H9 (cell line): ENCODE measurements around the gene TOP1. TPM values are rescaled to one million over a fixed set of nuclear protein-coding genes. Genes with fewer than 3 reads are reported as not detected.

ENCODE experiments used
- DNase-seq: peaks from one replicate; pipeline ENCODE4 v3.0.0-alpha.2; 2017
- H2AFZ ChIP-seq: one replicate; pipeline ENCODE4 v1.6.1; 2013; ENCODE audit warnings: mild to moderate bottlenecking, low read length, control low read depth, moderate library complexity
- H2AK5ac ChIP-seq: 2 replicates; pipeline ENCODE4 v1.6.1; 2013; ENCODE audit warnings: low read length, control low read depth, mixed read lengths; ENCODE audit not compliant: insufficient read length
- H2BK120ac ChIP-seq: one replicate; pipeline ENCODE4 v1.6.1; 2013; ENCODE audit warnings: low read depth, mild to moderate bottlenecking, low read length, control low read depth, inconsistent platforms; ENCODE audit not compliant: poor library complexity, severe bottlenecking
- H2BK12ac ChIP-seq: 2 replicates; pipeline ENCODE4 v1.6.1; 2013; ENCODE audit warnings: low read length, control low read depth, mixed read lengths, low read depth; ENCODE audit not compliant: insufficient read length
- H2BK15ac ChIP-seq: 2 replicates; pipeline ENCODE4 v1.6.1; 2013; ENCODE audit warnings: low read depth, low read length, control low read depth
- H2BK20ac ChIP-seq: one replicate; pipeline ENCODE4 v1.6.1; 2013; ENCODE audit warnings: low read depth, mild to moderate bottlenecking, low read length, control low read depth, inconsistent platforms; ENCODE audit not compliant: poor library complexity, severe bottlenecking
- H2BK5ac ChIP-seq: 2 replicates; pipeline ENCODE4 v1.6.1; 2013; ENCODE audit warnings: low read length, control low read depth, mixed read lengths; ENCODE audit not compliant: insufficient read length
- H3K14ac ChIP-seq: 2 replicates; pipeline ENCODE4 v1.6.1; 2013; ENCODE audit warnings: low read length, control low read depth; ENCODE audit not compliant: insufficient read depth
- H3K18ac ChIP-seq: 2 replicates; pipeline ENCODE4 v1.6.1; 2013; ENCODE audit warnings: low read depth, mild to moderate bottlenecking, mixed read lengths, low read length, control low read depth; ENCODE audit not compliant: insufficient read length
- H3K23ac ChIP-seq: 2 replicates; pipeline ENCODE4 v1.6.1; 2013; ENCODE audit warnings: low read length, control low read depth, mixed read lengths, low read depth; ENCODE audit not compliant: insufficient read length
- H3K23me2 ChIP-seq: 2 replicates; pipeline ENCODE4 v1.6.1; 2013; ENCODE audit warnings: low read depth, mild to moderate bottlenecking, mixed read lengths, low read length, control low read depth; ENCODE audit not compliant: insufficient read length, poor library complexity, severe bottlenecking
- H3K27ac ChIP-seq: 2 replicates; pipeline ENCODE4 v1.5.1; 2013; ENCODE audit warnings: low read length, control low read depth, mixed read lengths, low read depth; ENCODE audit not compliant: insufficient read length
- H3K27me3 ChIP-seq: 2 replicates; pipeline ENCODE4 v1.6.1; 2013; ENCODE audit warnings: low read length, control low read depth, inconsistent platforms; ENCODE audit not compliant: insufficient read depth
- H3K4ac ChIP-seq: 2 replicates; pipeline ENCODE4 v1.6.1; 2013; ENCODE audit warnings: low read depth, mild to moderate bottlenecking, control low read depth, inconsistent platforms, low read length, moderate library complexity
- H3K4me1 ChIP-seq: 2 replicates; pipeline ENCODE4 v1.6.1; 2013; ENCODE audit warnings: low read length, control low read depth, inconsistent platforms; ENCODE audit not compliant: insufficient read depth
- H3K4me2 ChIP-seq: 2 replicates; pipeline ENCODE4 v1.6.1; 2013; ENCODE audit warnings: low read length, control low read depth, mixed read lengths; ENCODE audit not compliant: insufficient read length, insufficient read depth
- H3K56ac ChIP-seq: 2 replicates; pipeline ENCODE4 v1.6.1; 2013; ENCODE audit warnings: low read depth, mild to moderate bottlenecking, mixed read lengths, low read length, control low read depth; ENCODE audit not compliant: insufficient read length
- H3K79me1 ChIP-seq: 2 replicates; pipeline ENCODE4 v1.6.1; 2013; ENCODE audit warnings: low read depth, mild to moderate bottlenecking, moderate library complexity, low read length, control low read depth, inconsistent platforms; ENCODE audit not compliant: insufficient read depth, poor library complexity, severe bottlenecking
- H3K79me2 ChIP-seq: 2 replicates; pipeline ENCODE4 v1.6.1; 2013; ENCODE audit warnings: low read length, control low read depth, inconsistent platforms; ENCODE audit not compliant: insufficient read depth
- H3K9ac ChIP-seq: 2 replicates; pipeline ENCODE4 v1.6.1; 2013; ENCODE audit warnings: low read length, control low read depth, mixed read lengths; ENCODE audit not compliant: insufficient read length; ENCODE audit errors: extremely low read depth
- H3K9me3 ChIP-seq: one replicate; pipeline ENCODE4 v1.6.1; 2013; ENCODE audit warnings: low read depth, low read length, inconsistent platforms; ENCODE audit not compliant: control insufficient read depth
- H3T11ph ChIP-seq: one replicate; pipeline ENCODE4 v1.6.1; 2013; ENCODE audit warnings: mild to moderate bottlenecking, low read length, control low read depth, inconsistent platforms
- H4K20me1 ChIP-seq: one replicate; pipeline ENCODE4 v1.6.1; 2013; ENCODE audit not compliant: control insufficient read depth, insufficient read length, insufficient read depth
- H4K5ac ChIP-seq: 2 replicates; pipeline ENCODE4 v1.6.1; 2013; ENCODE audit warnings: low read depth, mild to moderate bottlenecking, mixed read lengths, low read length, control low read depth; ENCODE audit not compliant: insufficient read length
- H4K8ac ChIP-seq: replicated peaks from 2 replicates; pipeline ENCODE4 v1.6.1; 2013; ENCODE audit warnings: low read length, control low read depth, mixed read lengths, low read depth; ENCODE audit not compliant: insufficient read length
- H4K91ac ChIP-seq: 2 replicates; pipeline ENCODE4 v1.6.1; 2013; ENCODE audit warnings: low read depth, mild to moderate bottlenecking, moderate library complexity, mixed read lengths, low read length, control low read depth; ENCODE audit not compliant: insufficient read length
- H3K27ac Mint-ChIP-seq, 3 experiments: 2 replicates in 2 of 3; 3 replicates in 1 of 3; pipeline ENCODE4 v1.8.0; 2020 to 2021; ENCODE audit warnings: mixed read lengths in 3 of 3, mild to moderate bottlenecking in 1 of 3, moderate library complexity in 1 of 3
- H3K27me3 Mint-ChIP-seq: 2 replicates; pipeline ENCODE4 v1.8.0; 2021; ENCODE audit warnings: low read depth, mild to moderate bottlenecking, moderate library complexity, mixed read lengths
- H3K36me3 Mint-ChIP-seq, 3 experiments: 2 replicates in 2 of 3; 3 replicates in 1 of 3; pipeline ENCODE4 v1.8.0; 2020 to 2021; ENCODE audit warnings: low read depth in 3 of 3, mixed read lengths in 3 of 3; ENCODE audit not compliant: insufficient read depth in 1 of 3
- H3K4me1 Mint-ChIP-seq, 2 experiments: 2 replicates each; pipeline ENCODE4 v1.8.0; 2020; ENCODE audit warnings: mixed read lengths in 2 of 2
- H3K4me3 Mint-ChIP-seq, 2 experiments: 2 replicates in 1 of 2; 3 replicates in 1 of 2; pipeline ENCODE4 v1.8.0; 2020 to 2021; ENCODE audit warnings: mild to moderate bottlenecking in 2 of 2, mixed read lengths in 2 of 2, moderate library complexity in 1 of 2
- H3K9me3 Mint-ChIP-seq, 2 experiments: 2 replicates in 1 of 2; 3 replicates in 1 of 2; pipeline ENCODE4 v1.8.0; 2020; ENCODE audit warnings: mild to moderate bottlenecking in 2 of 2, mixed read lengths in 2 of 2, moderate library complexity in 1 of 2
- CTCF ChIP-seq: fragments of 200-600 bp; sonication (generic); conservative IDR thresholded peaks from 3 replicates; pipeline ENCODE4 v1.8.0; 2021; ENCODE audit warnings: antibody characterized with exemption, mild to moderate bottlenecking
- WGBS: extraction: QIAGEN DNeasy Blood & Tissue Kit; methylation state at CpG from one replicate; pipeline ENCODE4 v1.1.7; 2013; ENCODE audit warnings: missing lambda C conversion rate, low lambda C conversion rate, mixed read lengths; ENCODE audit not compliant: insufficient read length; ENCODE audit errors: extremely low coverage; 5-methylcytosine and 5-hydroxymethylcytosine counted together
- total RNA-seq: library from RNA; stranded (reverse); gene quantifications from 2 replicates; pipeline ENCODE4 v1.2.1, GENCODE V29; 2021

Gene TOP1
- total RNA-seq, 1 experiment from 2014 or later = 96.4 TPM

GRCh38 chr20:41006126-41006935 lies 22.3 kb upstream of the TOP1 start:
- no peak overlapping the region for H3K27ac Mint-ChIP-seq
- peaks cover 3 to 5% (median 3%) of the 10 kb centered on the region in 3 experiments; a peak in 5 of 7 replicates for H3K36me3 Mint-ChIP-seq

More at GRCh38 chr20:41006126-41006935, 22.3 kb upstream of the TOP1 start:
- Histone ChIP-seq H3K4ac (no peak overlapping the region), H3K79me2 (no peaks in the 10 kb centered on the region), H2BK120ac (no peak overlapping the region), H3K9ac (no peak overlapping the region), H3K4me1 (peaks cover 10% of the 10 kb centered on the region; the same call in 1 of the 2 replicates), H3T11ph (no peak overlapping the region), H3K23me2 (no peaks in the 10 kb centered on the region), H4K20me1 (no peaks in the 10 kb centered on the region), H3K9me3 (no peaks in the 10 kb centered on the region), H3K79me1 (no peaks in the 10 kb centered on the region), H4K91ac (no peak overlapping the region), H2BK15ac (no peak overlapping the region), H2AFZ (no peak overlapping the region), H2BK20ac (no peak overlapping the region), H3K56ac (no peak overlapping the region), H4K5ac (no peak overlapping the region), H2BK12ac (no peak overlapping the region), H3K4me2 (no peak overlapping the region), H2BK5ac (no peak overlapping the region), H3K18ac (no peak overlapping the region), H4K8ac (no peak overlapping the region), H2AK5ac (no peak overlapping the region), H3K14ac (no peak overlapping the region), H3K27me3 (no peaks in the 10 kb centered on the region), H3K23ac (no peak overlapping the region), H3K27ac (no peak overlapping the region)
- WGBS = no CpG with 5 or more reads among the region's 13 CpGs
- peaks cover 7% of the 10 kb centered on the region for H3K27me3 Mint-ChIP-seq
- H3K4me3 Mint-ChIP-seq = no peak overlapping the region
- TF ChIP-seq CTCF = no peak
- peaks cover 12 to 19% of the 10 kb centered on the region in 2 experiments for H3K4me1 Mint-ChIP-seq
- DNase-seq = no peak
- H3K9me3 Mint-ChIP-seq = peaks cover 6 to 8% of the 10 kb centered on the region in 2 experiments; a peak in 4 of 5 replicates
